T-helper 1 cell treated with Interleukin-12 subunit alpha and Interleukin-12 subunit beta and Interleukin-4 antibody, amounts not matched to agents 30 ng/mL and 1 ng/mL, for 36 hours (primary cell): ENCODE data around the gene SPACA9. TPM values are rescaled to one million over a fixed set of nuclear protein-coding genes. Genes with fewer than 3 reads are reported as not detected.

Experiments
- intact Hi-C: fragments of 100-400 bp; cut with micrococcal nuclease; formaldehyde crosslinking; loops from one replicate; pipeline ENCODE4 v1.15.1; 2024
- total RNA-seq: library from RNA; stranded (reverse); gene quantifications from 2 replicates; pipeline ENCODE4 v1.2.3, GENCODE V29; 2022

Gene SPACA9
- total RNA-seq, 1 donor from 2014 or later = 1.5 TPM

GRCh38 chr9:132862533-132862932, 16.2 kb upstream of the SPACA9 start:
- intact Hi-C loops = no loop called here

GRCh38 chr9:132863096-132863495, 15.6 kb upstream of the SPACA9 start:
- intact Hi-C loops = no loop called here

GRCh38 chr9:132864277-132864676, 14.4 kb upstream of the SPACA9 start:
- intact Hi-C loops = no loop called here

GRCh38 chr9:132864691-132865090, 14.0 kb upstream of the SPACA9 start:
- intact Hi-C loops = no loop called here

- intact Hi-C loops = no loop called here
Measured at GRCh38 chr9:132866898-132867297, 11.8 kb upstream of the SPACA9 start.

GRCh38 chr9:132869266-132869665, 9.4 kb upstream of the SPACA9 start:
- intact Hi-C loops = no loop called here

GRCh38 chr9:132873403-132873802, 5.3 kb upstream of the SPACA9 start:
- intact Hi-C loops = no loop called here

- intact Hi-C loops = loop anchor here (5.0 kb wide), 1 partner anchor 1748 kb away; the partner anchor contains the start of gene NUP214
Measured at GRCh38 chr9:132875159-132875558, 3.5 kb upstream of the SPACA9 start.

DNA sequence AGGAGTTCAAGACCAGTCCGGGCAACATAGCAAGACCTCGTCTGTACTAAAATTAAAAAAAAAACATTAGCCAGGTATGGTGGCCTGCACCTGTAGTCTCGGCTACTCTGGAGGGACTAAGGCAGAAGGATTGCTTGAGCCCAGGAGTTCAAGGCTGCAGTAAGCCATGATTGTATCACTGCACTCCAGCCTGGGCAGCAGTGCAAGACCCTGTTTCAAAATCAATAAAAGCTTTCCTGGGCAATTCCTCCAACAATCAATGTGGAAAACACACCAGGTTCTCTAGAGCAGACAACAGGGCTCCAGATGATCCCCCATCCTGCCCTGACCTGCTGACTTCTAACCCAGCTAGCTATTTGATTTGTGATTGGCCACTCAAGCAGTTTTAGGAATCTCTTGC, 1.8 kb upstream of the SPACA9 start:
- intact Hi-C loops = loop anchor here (5.0 kb wide), 1 partner anchor 1750 kb away; the partner anchor contains the start of gene NUP214

GRCh38 chr9:132877458-132877823, 1.3 kb upstream of the SPACA9 start:
- intact Hi-C loops = loop anchor here (5.0 kb wide), 1 partner anchor 1750 kb away; the partner anchor contains the start of gene NUP214

GRCh38 chr9:132877824-132878694, 639 bp upstream of the SPACA9 start, which contains the start of gene AK8:
TSS of gene AK8 (minus strand) at chr9:132878284. CDS start at chr9:132878255, 29 bp downstream.
- intact Hi-C loops = loop anchor here (1.0 to 5.0 kb wide), 6 partner anchors 24 to 1751 kb away; partner anchors contain the start of genes GTF3C4, GTF3C5, NUP214 and TSC1

DNA sequence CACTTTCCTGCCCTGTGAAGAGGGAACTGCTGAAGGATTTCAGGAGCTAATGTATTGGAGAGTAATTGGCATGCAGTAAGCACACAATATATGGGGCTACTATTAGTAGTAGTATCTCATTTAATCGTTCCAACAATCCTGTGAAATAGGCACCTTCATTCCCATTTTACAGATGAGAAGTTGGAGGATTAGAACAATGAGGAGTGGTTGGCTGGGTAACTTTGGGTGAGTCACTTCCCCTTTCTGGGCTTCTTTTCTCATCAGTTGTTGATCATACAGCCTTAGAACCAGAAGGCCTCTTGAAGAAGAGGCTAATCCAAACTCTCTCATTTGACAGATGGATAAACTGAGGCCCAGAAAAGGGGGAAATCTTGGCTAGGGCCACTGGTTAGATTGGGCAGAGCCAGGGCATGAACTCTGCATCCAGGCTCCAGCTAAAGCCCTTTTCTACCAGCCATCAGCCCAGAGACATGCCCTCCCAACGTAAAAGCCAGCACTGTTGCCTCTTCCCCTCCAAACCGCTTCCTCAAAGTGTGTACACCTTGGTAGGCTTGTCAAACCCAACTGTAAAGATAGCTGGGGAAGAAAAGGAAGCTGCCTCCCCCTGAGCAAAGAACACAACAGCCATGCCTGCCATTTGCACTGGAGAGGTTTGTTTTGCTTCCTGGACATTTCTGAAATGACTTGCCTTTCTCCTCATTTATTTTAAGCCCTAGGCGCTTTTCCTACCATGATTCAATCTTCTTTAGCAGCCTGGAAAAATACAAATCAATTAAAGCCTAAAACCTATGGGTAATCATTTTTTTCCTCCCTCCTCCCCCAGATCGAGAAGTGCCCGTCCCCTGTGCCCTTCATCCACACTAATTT, 992 bp downstream of the SPACA9 start:
- intact Hi-C loops = loop anchor here (2.0 to 5.0 kb wide), 3 partner anchors 143 to 1752 kb away; partner anchors contain the start of genes GTF3C5 and NUP214

- intact Hi-C loops = no loop called here
Measured at GRCh38 chr9:132880324-132880661, 1.6 kb downstream of the SPACA9 start.

- intact Hi-C loops = no loop called here
Measured at GRCh38 chr9:132881826-132882225, 3.1 kb downstream of the SPACA9 start.

GRCh38 chr9:132882616-132883015, 3.9 kb downstream of the SPACA9 start:
- intact Hi-C loops = no loop called here

- intact Hi-C loops = no loop called here
Measured at GRCh38 chr9:132883349-132884294, 4.9 kb downstream of the SPACA9 start.

DNA sequence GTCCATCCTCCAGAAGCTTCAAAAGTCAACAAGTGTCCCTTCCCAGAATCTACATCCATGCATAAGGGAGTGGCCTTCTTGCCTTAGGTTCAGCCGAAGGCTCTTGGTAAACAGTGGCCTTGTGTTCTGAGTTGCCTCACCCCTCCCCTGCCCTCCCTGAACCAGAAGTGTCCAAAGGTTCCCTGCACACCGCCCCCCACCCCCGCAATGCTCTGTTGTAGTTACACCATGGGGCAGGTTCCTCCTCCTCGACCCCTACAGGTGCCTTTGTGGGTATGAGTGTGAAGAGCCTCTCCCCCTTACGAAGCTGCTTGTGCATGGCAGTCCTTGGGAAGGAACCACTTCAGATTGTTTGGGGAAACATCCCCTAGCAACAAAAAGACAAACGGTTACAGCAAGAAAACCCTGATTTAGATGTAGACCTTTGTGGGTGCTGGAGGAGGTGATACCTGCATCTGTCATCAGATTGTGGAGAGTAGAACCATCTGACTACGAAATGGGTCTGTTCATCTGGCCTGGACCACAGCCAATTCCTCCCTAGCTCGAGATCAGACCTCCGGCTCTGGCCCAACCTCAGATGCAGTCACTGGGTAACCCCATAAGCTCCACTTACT, 7.1 kb downstream of the SPACA9 start:
- intact Hi-C loops = no loop called here

- intact Hi-C loops = no loop called here
Measured at GRCh38 chr9:132886334-132886725, 7.6 kb downstream of the SPACA9 start.

GRCh38 chr9:132887181-132888120, 8.8 kb downstream of the SPACA9 start:
- intact Hi-C loops = no loop called here
